Measurements from ENCODE around the gene TMEM116. TPM values are rescaled to one million over a fixed set of nuclear protein-coding genes. Genes with fewer than 3 reads are reported as not detected.

Gene TMEM116
- total RNA-seq, 3 donors from 2014 or later (not counting 1 experiment from before 2014, with no cell fraction given): 6.5 to 10.2 (median 10.1) TPM

DNA sequence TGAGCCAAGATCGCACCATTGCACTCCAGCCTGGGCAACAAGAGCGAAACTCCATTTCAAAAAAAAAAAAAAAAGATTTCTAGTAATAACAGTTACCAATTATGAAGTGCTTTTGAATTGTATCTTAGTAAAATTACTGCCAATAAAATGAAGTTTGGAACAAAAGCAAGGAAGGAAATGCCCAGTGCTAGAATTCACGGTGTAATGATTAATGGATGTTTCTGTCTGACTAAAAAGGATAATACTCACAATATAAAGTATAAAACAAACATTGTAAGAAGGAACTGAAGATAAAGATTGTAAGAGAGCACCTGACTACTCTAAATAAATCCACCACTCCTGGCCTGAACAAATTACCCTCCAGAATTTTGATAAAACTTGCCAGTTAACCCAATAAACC lies 4.0 kb downstream of the TMEM116 start:
- no peaks in the 10 kb centered on the region for H3K36me3 Mint-ChIP-seq
- Histone ChIP-seq H3K9me3 (ENCODE audit: control insufficient read depth, insufficient read depth, low read length) (no peaks in the 10 kb centered on the region), H3K27ac (ENCODE audit: low read length) (no peak overlapping the region), H3K27me3 (ENCODE audit: control insufficient read depth, insufficient read depth, low read length) (no peaks in the 10 kb centered on the region), H3K4me1 (ENCODE audit: control insufficient read depth, insufficient read depth, low read length) (peaks cover 25% of the 10 kb centered on the region), H3K4me3 (ENCODE audit: low read length) (no peak overlapping the region), H3K36me3 (ENCODE audit: control insufficient read depth, insufficient read depth, low read length) (no peaks in the 10 kb centered on the region)
- H3K4me1 Mint-ChIP-seq: peaks cover 19 to 27% of the 10 kb centered on the region in 2 donors
- no peak for TF ChIP-seq CTCF (IDR thresholded peaks at IDR 0.05)
- WGBS (ENCODE audit: insufficient coverage): no CpG with 5 or more reads among the region's 3 CpGs
- no peak overlapping the region for H3K4me3 Mint-ChIP-seq
- no peaks in the 10 kb centered on the region for H3K27me3 Mint-ChIP-seq (ENCODE audit: low read depth in 2 of 2)
- H3K9me3 Mint-ChIP-seq: no peaks in the 10 kb centered on the region
- intact Hi-C loops (cut with micrococcal nuclease): no loop called here
- ATAC-seq (no peak), DNase-seq (no peak)
- peak overlapping the region in 1 of 2 donors; percentile 35 for H3K27ac Mint-ChIP-seq

GRCh38 chr12:112007945-112008344 lies 5.0 kb downstream of the TMEM116 start:
- WGBS (ENCODE audit: insufficient coverage): 87% methylated on average over 9 of the region's 9 CpGs
- no peaks in the 10 kb centered on the region for H3K9me3 Mint-ChIP-seq
- no peak overlapping the region for H3K27ac Mint-ChIP-seq
- no peaks in the 10 kb centered on the region for H3K27me3 Mint-ChIP-seq (ENCODE audit: low read depth in 2 of 2)
- no peaks in the 10 kb centered on the region for H3K9me3 ChIP-seq (ENCODE audit: control insufficient read depth, insufficient read depth, low read length)
- H3K4me3 Mint-ChIP-seq: no peak overlapping the region
- no peaks in the 10 kb centered on the region for H3K36me3 Mint-ChIP-seq
- no peaks in the 10 kb centered on the region for H3K36me3 ChIP-seq (ENCODE audit: control insufficient read depth, insufficient read depth, low read length)
- H3K4me3 ChIP-seq (ENCODE audit: low read length): no peak overlapping the region
- DNase-seq: no peak
- intact Hi-C loops (cut with micrococcal nuclease): no loop called here
- peaks cover 22% of the 10 kb centered on the region for H3K4me1 ChIP-seq (ENCODE audit: control insufficient read depth, insufficient read depth, low read length)
- ATAC-seq: no peak
- H3K27me3 ChIP-seq (ENCODE audit: control insufficient read depth, insufficient read depth, low read length): no peaks in the 10 kb centered on the region
- TF ChIP-seq CTCF (IDR thresholded peaks at IDR 0.05): no peak
- peaks cover 19 to 26% of the 10 kb centered on the region in 2 donors for H3K4me1 Mint-ChIP-seq
- no peak overlapping the region for H3K27ac ChIP-seq (ENCODE audit: low read length)

- no peak for DNase-seq
- H3K4me1 Mint-ChIP-seq: peaks cover 13 to 17% of the 10 kb centered on the region in 2 donors
- ATAC-seq: no peak
- intact Hi-C loops (cut with micrococcal nuclease): no loop called here
- Histone ChIP-seq H3K27me3 (ENCODE audit: control insufficient read depth, insufficient read depth, low read length) (no peaks in the 10 kb centered on the region), H3K27ac (ENCODE audit: low read length) (no peak overlapping the region), H3K9me3 (ENCODE audit: control insufficient read depth, insufficient read depth, low read length) (no peaks in the 10 kb centered on the region), H3K4me3 (ENCODE audit: low read length) (no peak overlapping the region), H3K4me1 (ENCODE audit: control insufficient read depth, insufficient read depth, low read length) (peaks cover 13% of the 10 kb centered on the region), H3K36me3 (ENCODE audit: control insufficient read depth, insufficient read depth, low read length) (no peaks in the 10 kb centered on the region)
- H3K4me3 Mint-ChIP-seq: no peak overlapping the region
- H3K27ac Mint-ChIP-seq: peak overlapping the region in 1 of 2 donors; percentile 2
- 94% methylated on average over 6 of the region's 6 CpGs for WGBS (ENCODE audit: insufficient coverage)
- H3K27me3 Mint-ChIP-seq (ENCODE audit: low read depth in 2 of 2): no peaks in the 10 kb centered on the region
- no peak for TF ChIP-seq CTCF (IDR thresholded peaks at IDR 0.05)
- H3K9me3 Mint-ChIP-seq: no peaks in the 10 kb centered on the region
- no peaks in the 10 kb centered on the region for H3K36me3 Mint-ChIP-seq
Observed at GRCh38 chr12:112005419-112006395, 7.3 kb downstream of the TMEM116 start.
